Endothelial cell (in vitro differentiated cells): ENCODE measurements around the gene PRICKLE4. TPM values are rescaled to one million over a fixed set of nuclear protein-coding genes. Genes with fewer than 3 reads are reported as not detected.

ENCODE experiments used
- DNase-seq: peaks from one replicate; pipeline ENCODE4 v3.0.0; 2021; ENCODE audit warnings: low spot score
- H3K27ac Mint-ChIP-seq: one replicate; pipeline ENCODE4 v1.8.0; 2021; ENCODE audit warnings: mixed read lengths, inconsistent platforms; ENCODE audit not compliant: unreplicated experiment
- H3K27me3 Mint-ChIP-seq: one replicate; pipeline ENCODE4 v1.8.0; 2021; ENCODE audit warnings: mild to moderate bottlenecking, moderate library complexity, mixed read lengths, inconsistent platforms; ENCODE audit not compliant: unreplicated experiment
- H3K36me3 Mint-ChIP-seq: one replicate; pipeline ENCODE4 v1.8.0; 2021; ENCODE audit warnings: mild to moderate bottlenecking, low read depth, mixed read lengths, inconsistent platforms; ENCODE audit not compliant: unreplicated experiment
- H3K4me1 Mint-ChIP-seq: one replicate; pipeline ENCODE4 v1.8.0; 2021; ENCODE audit warnings: mild to moderate bottlenecking, mixed read lengths, inconsistent platforms; ENCODE audit not compliant: unreplicated experiment
- H3K4me3 Mint-ChIP-seq: one replicate; pipeline ENCODE4 v1.8.0; 2021; ENCODE audit warnings: mild to moderate bottlenecking, mixed read lengths, inconsistent platforms; ENCODE audit not compliant: unreplicated experiment
- H3K9me3 Mint-ChIP-seq: one replicate; pipeline ENCODE4 v1.8.0; 2021; ENCODE audit warnings: mixed read lengths, inconsistent platforms; ENCODE audit not compliant: unreplicated experiment
- CTCF ChIP-seq: fragments of 200-600 bp; sonication (generic); IDR thresholded peaks from one replicate; pipeline ENCODE4 v1.5.0; 2021; ENCODE audit warnings: antibody characterized with exemption; ENCODE audit not compliant: unreplicated experiment
- total RNA-seq: library from RNA; stranded (reverse); fragmentation: NEBNext Ultra II Directional; extraction: Animal tissue kit (Norgen Biotek cat#: 25700); gene quantifications from one replicate; pipeline ENCODE4 v1.2.1, GENCODE V29; 2021; ENCODE audit not compliant: unreplicated experiment

Gene PRICKLE4
- total RNA-seq, 1 donor from 2014 or later = 20.7 TPM

GRCh38 chr6:41826343-41827022 is 45.9 kb downstream of the PRICKLE4 start:
- DNase-seq = no peak
- no peak for TF ChIP-seq CTCF
- Mint-ChIP-seq H3K4me3 (no peak overlapping the region), H3K27me3 (no peaks in the 10 kb centered on the region), H3K4me1 (peaks cover 4% of the 10 kb centered on the region), H3K27ac (no peak overlapping the region), H3K36me3 (no peaks in the 10 kb centered on the region), H3K9me3 (no peaks in the 10 kb centered on the region)

GRCh38 chr6:41832263-41832662 is 51.7 kb downstream of the PRICKLE4 start:
- H3K27ac Mint-ChIP-seq = no peak overlapping the region
- DNase-seq = no peak
- H3K4me3 Mint-ChIP-seq = no peak overlapping the region
- no peak for TF ChIP-seq CTCF
- H3K36me3 Mint-ChIP-seq = no peaks in the 10 kb centered on the region
- no peaks in the 10 kb centered on the region for H3K4me1 Mint-ChIP-seq
- no peaks in the 10 kb centered on the region for H3K9me3 Mint-ChIP-seq
- H3K27me3 Mint-ChIP-seq = no peaks in the 10 kb centered on the region

DNA sequence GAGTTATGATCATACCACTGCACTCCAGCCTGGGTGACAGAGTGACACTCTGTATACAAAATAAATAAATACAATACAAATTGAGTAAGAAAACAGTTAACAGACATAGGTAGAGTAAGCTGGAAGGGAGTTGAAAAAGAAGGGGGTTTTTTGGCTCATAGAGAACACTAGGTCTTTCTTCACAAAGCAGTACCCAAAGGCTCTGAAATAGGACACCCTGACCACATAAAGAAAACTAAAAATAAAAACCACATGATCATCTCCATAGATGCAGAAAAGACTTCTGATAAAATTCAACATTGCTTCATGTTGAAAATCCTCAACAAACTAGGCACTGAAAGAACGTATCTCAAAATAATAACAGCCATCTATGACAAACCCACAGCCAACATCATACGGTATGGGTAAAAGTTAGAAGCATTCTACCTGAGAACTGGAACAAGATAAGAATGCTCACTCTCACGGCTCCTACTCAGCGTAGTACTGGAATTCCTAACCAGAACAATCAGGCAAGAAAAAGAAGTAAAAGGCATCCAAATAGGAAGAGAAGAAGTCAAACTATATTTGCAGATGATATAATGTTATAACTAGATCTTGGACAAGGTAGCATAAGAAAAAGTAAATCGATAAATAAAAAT is 55.6 kb downstream of the PRICKLE4 start:
- no peaks in the 10 kb centered on the region for H3K36me3 Mint-ChIP-seq
- no peaks in the 10 kb centered on the region for H3K27me3 Mint-ChIP-seq
- DNase-seq = no peak
- no peak overlapping the region for H3K27ac Mint-ChIP-seq
- no peaks in the 10 kb centered on the region for H3K4me1 Mint-ChIP-seq
- no peak overlapping the region for H3K4me3 Mint-ChIP-seq
- no peak for TF ChIP-seq CTCF
- H3K9me3 Mint-ChIP-seq = no peaks in the 10 kb centered on the region

DNA sequence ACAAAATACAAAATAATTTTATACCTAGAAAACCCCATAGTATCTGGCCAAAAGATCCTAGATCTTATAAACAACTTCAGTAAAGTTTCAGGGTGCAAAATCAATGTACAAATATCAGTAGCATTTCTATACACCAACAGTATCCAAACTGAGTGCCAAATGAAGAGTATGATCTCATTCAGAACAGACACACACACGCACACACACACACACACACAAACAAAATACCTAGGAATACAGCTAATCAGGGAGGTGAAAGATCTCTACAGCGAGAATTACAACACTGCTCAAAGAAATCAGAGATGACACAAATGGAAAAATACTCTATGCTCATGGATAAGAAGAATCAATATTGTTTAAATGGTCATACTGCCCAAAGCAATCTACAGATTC is 56.1 kb downstream of the PRICKLE4 start:
- no peak for DNase-seq
- TF ChIP-seq CTCF = no peak
- H3K9me3 Mint-ChIP-seq = no peaks in the 10 kb centered on the region

More for the DNA sequence above, 56.1 kb downstream of the PRICKLE4 start:
- H3K4me1 Mint-ChIP-seq = no peaks in the 10 kb centered on the region
- H3K27me3 Mint-ChIP-seq = no peaks in the 10 kb centered on the region
- no peaks in the 10 kb centered on the region for H3K36me3 Mint-ChIP-seq
- H3K27ac Mint-ChIP-seq = no peak overlapping the region
- H3K4me3 Mint-ChIP-seq = no peak overlapping the region

Other genes starting within 250 kb of the PRICKLE4 start
- 32.5 TPM for gene FOXP4, start 234.4 kb upstream of the PRICKLE4 start, total RNA-seq
- 285 TPM for gene MDFI, start 142.3 kb upstream of the PRICKLE4 start, total RNA-seq
- gene TFEB, start 45.2 kb upstream of the PRICKLE4 start, total RNA-seq = 10.4 TPM
- not detected for gene PGC, start 33.4 kb upstream of the PRICKLE4 start, total RNA-seq
- 8.8 TPM for gene FRS3, start 882 bp upstream of the PRICKLE4 start, total RNA-seq
- gene TOMM6, start 6.9 kb downstream of the PRICKLE4 start, total RNA-seq = 167 TPM
- gene USP49, start 114.6 kb downstream of the PRICKLE4 start, total RNA-seq = 7.1 TPM
- gene MED20, start 140.4 kb downstream of the PRICKLE4 start, total RNA-seq = 39.4 TPM
- 21.9 TPM for gene BYSL, start 140.7 kb downstream of the PRICKLE4 start, total RNA-seq
- 39.3 TPM for gene CCND3, start 161.0 kb downstream of the PRICKLE4 start, total RNA-seq